ENCODE measurements around the gene PRRC2B.

Gene PRRC2B

DNA sequence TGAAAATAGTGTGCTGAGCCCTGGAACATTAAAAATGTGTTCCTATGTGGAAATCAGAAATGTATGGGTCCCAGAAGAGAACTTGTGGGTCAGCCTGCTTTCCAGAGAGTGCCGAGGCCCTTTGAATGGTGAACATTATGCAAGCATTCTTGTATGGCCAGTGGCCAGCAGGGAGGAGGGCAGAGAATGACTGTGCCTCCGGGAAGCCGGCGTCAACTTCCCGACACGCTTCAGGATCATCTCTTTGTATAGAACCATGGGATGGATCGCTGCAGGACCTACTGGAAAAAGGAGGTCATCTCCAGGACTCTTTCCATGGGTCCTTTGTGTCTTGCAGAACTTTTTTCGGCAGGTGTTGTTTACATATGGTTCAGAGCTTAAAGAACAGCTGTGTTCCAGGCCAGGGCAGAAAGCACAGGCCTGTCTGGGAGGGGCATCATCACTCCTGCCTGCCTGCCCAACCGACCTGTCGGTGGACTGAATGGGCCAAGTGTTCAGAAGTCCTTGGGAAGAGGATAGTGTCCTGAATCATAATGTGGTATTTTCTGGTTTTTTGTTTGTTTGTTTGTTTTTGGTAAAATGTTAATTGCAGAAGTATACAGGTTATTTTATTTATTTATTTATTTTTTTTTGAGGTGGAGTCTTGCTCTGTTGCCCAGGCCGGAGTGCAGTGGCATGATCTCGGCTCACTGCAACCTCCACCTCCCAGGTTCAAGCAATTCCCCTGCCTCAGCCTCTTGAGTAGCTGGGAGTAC is 9.0 kb downstream of the PRRC2B start:
- DNase-seq (ENCODE audit: low spot score), result peak; percentile 85
- POLR2A ChIA-PET (ENCODE audit: low non-redundant PET), result no interaction called here
- TF ChIP-seq, protein P1, sequence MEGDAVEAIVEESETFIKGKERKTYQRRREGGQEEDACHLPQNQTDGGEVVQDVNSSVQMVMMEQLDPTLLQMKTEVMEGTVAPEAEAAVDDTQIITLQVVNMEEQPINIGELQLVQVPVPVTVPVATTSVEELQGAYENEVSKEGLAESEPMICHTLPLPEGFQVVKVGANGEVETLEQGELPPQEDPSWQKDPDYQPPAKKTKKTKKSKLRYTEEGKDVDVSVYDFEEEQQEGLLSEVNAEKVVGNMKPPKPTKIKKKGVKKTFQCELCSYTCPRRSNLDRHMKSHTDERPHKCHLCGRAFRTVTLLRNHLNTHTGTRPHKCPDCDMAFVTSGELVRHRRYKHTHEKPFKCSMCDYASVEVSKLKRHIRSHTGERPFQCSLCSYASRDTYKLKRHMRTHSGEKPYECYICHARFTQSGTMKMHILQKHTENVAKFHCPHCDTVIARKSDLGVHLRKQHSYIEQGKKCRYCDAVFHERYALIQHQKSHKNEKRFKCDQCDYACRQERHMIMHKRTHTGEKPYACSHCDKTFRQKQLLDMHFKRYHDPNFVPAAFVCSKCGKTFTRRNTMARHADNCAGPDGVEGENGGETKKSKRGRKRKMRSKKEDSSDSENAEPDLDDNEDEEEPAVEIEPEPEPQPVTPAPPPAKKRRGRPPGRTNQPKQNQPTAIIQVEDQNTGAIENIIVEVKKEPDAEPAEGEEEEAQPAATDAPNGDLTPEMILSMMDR (conservative IDR thresholded peaks at IDR 0.05; ENCODE audit: low read depth), result no peak

DNA sequence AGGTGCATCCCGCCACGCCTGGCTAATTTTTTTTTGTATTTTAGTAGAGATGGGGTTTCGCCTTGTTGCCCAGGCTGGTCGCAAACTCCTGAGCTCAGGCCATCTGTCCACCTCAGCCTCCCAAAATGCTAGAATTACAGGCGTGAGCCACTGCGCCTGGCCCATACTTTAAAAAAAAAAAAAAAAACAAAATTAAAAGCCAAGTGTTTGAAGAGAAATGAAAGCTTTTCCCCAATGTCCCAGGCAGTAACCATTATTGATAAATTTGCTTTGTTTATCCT is 9.5 kb downstream of the PRRC2B start:
- CTCF ChIA-PET, result interaction anchor here (0.7 to 0.8 kb wide), 3 partner anchors 67 to 995 kb away, joined by 3 to 9 read pairs (median 3); no protein-coding TSS in a partner anchor
- peak overlapping the region; percentile 83 for H3K27ac ChIP-seq
- TF ChIP-seq, protein P1 (conservative IDR thresholded peaks at IDR 0.05; ENCODE audit: low read depth), result no peak
- POLR2A ChIA-PET (ENCODE audit: low non-redundant PET), result interaction anchor here (0.6 kb wide), 1 partner anchor 1493 kb away, joined by 4 read pairs; no protein-coding TSS in a partner anchor
- no peak for DNase-seq (ENCODE audit: low spot score)

More for the DNA sequence above, 9.0 kb downstream of the PRRC2B start:
- CTCF ChIA-PET, result interaction anchor here (0.6 to 1.5 kb wide), 4 partner anchors 10 to 107 kb away, joined by 3 to 4 read pairs (median 3); no protein-coding TSS in a partner anchor
- H3K27ac ChIP-seq, result peak overlapping the region; percentile 83

DNA sequence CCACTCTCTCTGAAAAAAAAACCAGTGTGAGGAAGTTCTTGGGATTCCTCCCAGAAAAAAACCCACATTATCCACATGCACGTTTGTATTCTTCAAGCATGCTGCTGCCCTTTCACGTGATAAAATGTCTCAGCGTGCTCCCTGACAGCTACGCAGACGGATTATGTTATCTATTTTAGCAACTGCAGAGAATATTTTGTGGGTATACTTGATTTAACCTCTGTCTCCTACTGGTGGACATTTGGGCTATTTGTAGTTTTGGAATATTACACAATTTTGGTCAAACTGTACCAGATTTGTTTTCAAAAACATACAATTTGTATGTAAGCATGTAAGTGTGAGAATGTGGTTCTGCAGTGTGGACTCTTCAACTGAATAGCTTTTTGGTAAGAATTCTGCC is 10.7 kb downstream of the PRRC2B start:
- H3K27ac ChIP-seq, result peak overlapping the region; percentile 84
- ChIA-PET POLR2A (ENCODE audit: low non-redundant PET) (no interaction called here), CTCF (interaction anchor here (0.5 to 2.9 kb wide), 3 partner anchors 12 to 302 kb away, joined by 3 to 12 read pairs (median 3); no protein-coding TSS in a partner anchor)

DNA sequence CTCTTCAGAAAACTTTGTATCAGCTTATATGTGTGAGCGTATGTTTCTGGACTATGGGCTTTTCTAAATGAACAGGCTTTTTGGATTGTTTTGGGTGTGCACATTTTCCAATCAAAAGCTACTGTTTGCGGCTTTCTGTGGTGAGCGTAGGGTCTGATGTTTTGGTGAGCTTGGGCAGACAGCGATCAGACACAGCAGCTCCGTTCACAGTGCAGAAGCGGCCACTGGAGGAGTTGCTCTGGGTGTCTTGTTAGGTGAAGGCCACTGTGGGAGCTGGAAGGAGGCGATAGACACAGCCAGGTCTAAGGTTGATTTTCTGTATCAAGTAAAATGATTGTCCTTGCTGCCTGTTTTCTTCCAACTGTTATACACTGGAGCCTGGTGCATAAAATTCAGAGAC is 11.1 kb downstream of the PRRC2B start:
- TF ChIP-seq, protein P1 (conservative IDR thresholded peaks at IDR 0.05; ENCODE audit: low read depth), result no peak
- ChIA-PET POLR2A (ENCODE audit: low non-redundant PET) (no interaction called here), CTCF (interaction anchor here (0.5 to 2.9 kb wide), 4 partner anchors 12 to 303 kb away, joined by 3 to 12 read pairs (median 3); no protein-coding TSS in a partner anchor)
- peak overlapping the region; percentile 84 for H3K27ac ChIP-seq
- no peak for DNase-seq (ENCODE audit: low spot score)

More for the DNA sequence above, 10.7 kb downstream of the PRRC2B start:
- no peak for DNase-seq (ENCODE audit: low spot score)
- TF ChIP-seq, protein P1 (conservative IDR thresholded peaks at IDR 0.05; ENCODE audit: low read depth), result no peak

DNA sequence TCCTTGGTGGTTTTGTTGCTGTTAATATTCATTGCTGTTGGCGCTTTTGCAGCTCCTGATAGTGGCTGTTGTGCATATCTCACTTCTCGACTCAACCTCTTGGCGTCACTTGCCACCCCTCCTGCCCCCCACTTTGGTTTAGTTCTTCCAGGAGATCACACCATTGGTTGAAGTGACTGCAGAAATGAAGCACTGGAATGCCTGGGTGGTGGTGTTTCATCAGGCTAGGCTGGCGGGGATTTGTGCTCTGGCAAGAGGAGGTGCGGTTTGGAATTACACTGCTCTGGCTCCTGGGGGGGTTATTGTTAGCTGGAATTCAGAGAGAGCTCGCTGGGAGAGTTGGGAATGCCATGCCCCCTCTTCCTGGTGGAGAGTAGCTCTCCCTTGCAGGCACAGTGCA is 11.5 kb downstream of the PRRC2B start:
- ChIA-PET POLR2A (ENCODE audit: low non-redundant PET) (no interaction called here), CTCF (interaction anchor here (0.7 to 2.9 kb wide), 4 partner anchors 27 to 69 kb away, joined by 3 to 12 read pairs (median 5); no protein-coding TSS in a partner anchor)
- peak overlapping the region; percentile 84 for H3K27ac ChIP-seq
- no peak for DNase-seq (ENCODE audit: low spot score)
- TF ChIP-seq, protein P1 (conservative IDR thresholded peaks at IDR 0.05; ENCODE audit: low read depth), result no peak

DNA sequence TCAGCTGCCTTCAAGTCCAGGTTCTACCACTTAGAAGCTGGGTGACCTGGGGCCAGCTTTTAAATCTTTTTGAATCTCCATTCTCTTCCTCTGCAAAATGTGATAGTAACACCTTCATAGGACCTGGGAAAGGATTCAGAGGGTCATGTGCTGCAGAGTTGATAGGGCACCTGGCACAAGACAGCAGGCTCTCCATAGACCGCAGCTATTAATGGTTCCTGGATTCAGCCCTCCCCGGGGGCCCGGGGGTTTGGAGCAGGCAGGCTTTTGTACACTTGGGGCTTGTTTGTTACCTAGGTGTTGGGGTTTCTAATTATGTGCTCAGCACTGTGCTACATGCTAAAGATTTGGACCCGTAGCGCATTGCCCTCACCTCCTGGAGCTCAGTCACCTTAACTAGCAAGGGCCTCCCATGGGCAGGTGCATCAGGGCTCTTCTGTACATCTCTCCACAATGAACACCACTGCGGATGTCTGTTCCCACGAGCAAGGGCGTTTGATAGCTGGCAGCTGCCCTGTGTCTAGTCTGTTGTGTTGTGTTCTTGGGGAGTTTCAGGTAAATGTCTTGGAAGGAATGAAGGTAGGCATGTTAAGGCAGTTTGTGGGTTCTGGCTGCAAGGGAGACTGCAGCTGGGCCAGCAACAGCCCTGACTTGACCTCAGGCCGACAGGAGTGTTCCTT is 12.1 kb downstream of the PRRC2B start:
- H3K27ac ChIP-seq, result peak overlapping the region; percentile 84
- ChIA-PET POLR2A (ENCODE audit: low non-redundant PET) (no interaction called here), CTCF (interaction anchor here (0.7 to 2.9 kb wide), 5 partner anchors 9 to 70 kb away, joined by 3 to 12 read pairs (median 6); no protein-coding TSS in a partner anchor)
- TF ChIP-seq, protein P1 (conservative IDR thresholded peaks at IDR 0.05; ENCODE audit: low read depth), result no peak
- no peak for DNase-seq (ENCODE audit: low spot score)
